HL-60 (cell line): ENCODE data around the gene C14orf93.

Experiments
- DNase-seq, 2 experiments: peaks; one replicate each; pipeline ENCODE4 v3.0.0-alpha.2; 2010 to 2020; ENCODE audit warnings: low read depth in 1 of 2, low spot score in 1 of 2
- H3K27ac ChIP-seq: fragments of 250-450 bp; sonication (Bioruptor Pico); replicated peaks from 2 replicates; pipeline ENCODE4 v1.5.1; 2020; ENCODE audit warnings: mild to moderate bottlenecking, moderate library complexity
- H3K27me3 ChIP-seq: fragments of 250-450 bp; sonication (Bioruptor Pico); 2 replicates; pipeline ENCODE4 v1.5.1; 2021; ENCODE audit warnings: mild to moderate bottlenecking, moderate library complexity; ENCODE audit not compliant: insufficient read depth, poor library complexity, severe bottlenecking
- H3K4me3 ChIP-seq: replicated peaks from 2 replicates; pipeline ENCODE4 v1.5.1; 2011; ENCODE audit warnings: mild to moderate bottlenecking, control low read depth, low read length; ENCODE audit not compliant: insufficient read depth
- GABPA ChIP-seq: IDR thresholded peaks from 2 replicates; pipeline ENCODE4 v1.6.1; 2012; ENCODE audit warnings: low read depth
- POLR2AphosphoS5 ChIP-seq: IDR thresholded peaks from 2 replicates; pipeline ENCODE4 v1.6.1; 2012; ENCODE audit warnings: low read depth
- SPI1 ChIP-seq: IDR thresholded peaks from 2 replicates; pipeline ENCODE4 v1.6.1; 2012; ENCODE audit warnings: low read depth, mild to moderate bottlenecking, borderline replicate concordance
- TF ChIP-seq, protein P1 (sequence below): IDR thresholded peaks from one replicate; pipeline ENCODE4 v1.5.1; 2011; ENCODE audit warnings: low read length, control low read depth, inconsistent platforms; ENCODE audit not compliant: insufficient read depth
- TF ChIP-seq, protein P2 (sequence below): IDR thresholded peaks from 2 replicates; pipeline ENCODE4 v1.6.1; 2012; ENCODE audit warnings: low read depth; ENCODE audit not compliant: insufficient replicate concordance

C14orf93 gene

DNA sequence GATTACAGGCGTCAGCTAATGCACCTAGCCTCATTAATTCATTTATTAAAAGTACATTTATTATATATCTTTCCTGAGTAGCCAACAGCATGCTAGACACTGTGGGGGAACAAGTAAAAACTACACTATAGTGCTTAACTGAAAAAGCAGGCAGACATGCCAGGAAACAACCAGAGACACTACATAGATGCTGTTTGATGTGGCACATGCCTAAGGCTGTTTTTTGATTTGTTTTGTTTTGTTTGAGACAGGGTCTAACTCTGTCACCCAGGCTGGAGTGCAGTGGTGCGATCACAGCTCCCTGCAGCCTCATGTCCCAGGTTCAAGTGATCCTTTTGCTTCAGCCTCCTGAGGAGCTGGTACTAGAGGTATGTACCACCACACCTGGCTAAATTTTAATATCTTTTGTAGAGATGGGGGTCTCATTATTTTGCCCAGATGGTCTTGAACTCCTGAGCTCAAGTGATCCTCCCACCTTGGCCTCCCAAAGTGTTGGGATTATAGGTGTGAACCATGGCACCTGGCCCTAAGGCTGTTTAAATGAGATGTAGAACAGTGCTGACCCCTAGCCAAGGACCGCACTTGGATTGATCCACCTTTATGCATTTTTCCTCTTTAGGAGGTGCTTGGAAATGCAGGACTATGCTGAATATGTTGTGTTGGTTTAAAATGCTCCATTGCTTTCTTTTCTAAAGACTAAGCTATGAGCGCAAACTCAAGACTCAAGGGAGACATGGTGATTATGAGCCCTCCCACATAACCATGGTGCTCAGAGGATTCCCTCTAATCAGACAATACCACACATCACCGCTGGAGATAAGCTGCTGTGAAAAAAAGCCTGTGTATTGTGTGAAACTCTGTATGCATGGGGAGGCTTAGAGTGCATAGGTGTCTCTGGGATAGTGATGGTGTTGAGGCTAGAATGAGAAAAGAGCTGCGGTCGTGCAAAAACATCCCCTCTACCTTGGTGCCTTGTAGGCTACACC is 10.5 kb upstream of the C14orf93 start:
- no peak for TF ChIP-seq POLR2AphosphoS5
- no peak for TF ChIP-seq GABPA
- TF ChIP-seq, protein P1, sequence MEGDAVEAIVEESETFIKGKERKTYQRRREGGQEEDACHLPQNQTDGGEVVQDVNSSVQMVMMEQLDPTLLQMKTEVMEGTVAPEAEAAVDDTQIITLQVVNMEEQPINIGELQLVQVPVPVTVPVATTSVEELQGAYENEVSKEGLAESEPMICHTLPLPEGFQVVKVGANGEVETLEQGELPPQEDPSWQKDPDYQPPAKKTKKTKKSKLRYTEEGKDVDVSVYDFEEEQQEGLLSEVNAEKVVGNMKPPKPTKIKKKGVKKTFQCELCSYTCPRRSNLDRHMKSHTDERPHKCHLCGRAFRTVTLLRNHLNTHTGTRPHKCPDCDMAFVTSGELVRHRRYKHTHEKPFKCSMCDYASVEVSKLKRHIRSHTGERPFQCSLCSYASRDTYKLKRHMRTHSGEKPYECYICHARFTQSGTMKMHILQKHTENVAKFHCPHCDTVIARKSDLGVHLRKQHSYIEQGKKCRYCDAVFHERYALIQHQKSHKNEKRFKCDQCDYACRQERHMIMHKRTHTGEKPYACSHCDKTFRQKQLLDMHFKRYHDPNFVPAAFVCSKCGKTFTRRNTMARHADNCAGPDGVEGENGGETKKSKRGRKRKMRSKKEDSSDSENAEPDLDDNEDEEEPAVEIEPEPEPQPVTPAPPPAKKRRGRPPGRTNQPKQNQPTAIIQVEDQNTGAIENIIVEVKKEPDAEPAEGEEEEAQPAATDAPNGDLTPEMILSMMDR, result no peak
- TF ChIP-seq SPI1, result no peak
- TF ChIP-seq, protein P2, sequence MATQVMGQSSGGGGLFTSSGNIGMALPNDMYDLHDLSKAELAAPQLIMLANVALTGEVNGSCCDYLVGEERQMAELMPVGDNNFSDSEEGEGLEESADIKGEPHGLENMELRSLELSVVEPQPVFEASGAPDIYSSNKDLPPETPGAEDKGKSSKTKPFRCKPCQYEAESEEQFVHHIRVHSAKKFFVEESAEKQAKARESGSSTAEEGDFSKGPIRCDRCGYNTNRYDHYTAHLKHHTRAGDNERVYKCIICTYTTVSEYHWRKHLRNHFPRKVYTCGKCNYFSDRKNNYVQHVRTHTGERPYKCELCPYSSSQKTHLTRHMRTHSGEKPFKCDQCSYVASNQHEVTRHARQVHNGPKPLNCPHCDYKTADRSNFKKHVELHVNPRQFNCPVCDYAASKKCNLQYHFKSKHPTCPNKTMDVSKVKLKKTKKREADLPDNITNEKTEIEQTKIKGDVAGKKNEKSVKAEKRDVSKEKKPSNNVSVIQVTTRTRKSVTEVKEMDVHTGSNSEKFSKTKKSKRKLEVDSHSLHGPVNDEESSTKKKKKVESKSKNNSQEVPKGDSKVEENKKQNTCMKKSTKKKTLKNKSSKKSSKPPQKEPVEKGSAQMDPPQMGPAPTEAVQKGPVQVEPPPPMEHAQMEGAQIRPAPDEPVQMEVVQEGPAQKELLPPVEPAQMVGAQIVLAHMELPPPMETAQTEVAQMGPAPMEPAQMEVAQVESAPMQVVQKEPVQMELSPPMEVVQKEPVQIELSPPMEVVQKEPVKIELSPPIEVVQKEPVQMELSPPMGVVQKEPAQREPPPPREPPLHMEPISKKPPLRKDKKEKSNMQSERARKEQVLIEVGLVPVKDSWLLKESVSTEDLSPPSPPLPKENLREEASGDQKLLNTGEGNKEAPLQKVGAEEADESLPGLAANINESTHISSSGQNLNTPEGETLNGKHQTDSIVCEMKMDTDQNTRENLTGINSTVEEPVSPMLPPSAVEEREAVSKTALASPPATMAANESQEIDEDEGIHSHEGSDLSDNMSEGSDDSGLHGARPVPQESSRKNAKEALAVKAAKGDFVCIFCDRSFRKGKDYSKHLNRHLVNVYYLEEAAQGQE, result no peak
- H3K4me3 ChIP-seq, result no peak overlapping the region
- H3K27ac ChIP-seq, result no peak overlapping the region
- H3K27me3 ChIP-seq, result no peaks in the 10 kb centered on the region
- no peak for DNase-seq

DNA sequence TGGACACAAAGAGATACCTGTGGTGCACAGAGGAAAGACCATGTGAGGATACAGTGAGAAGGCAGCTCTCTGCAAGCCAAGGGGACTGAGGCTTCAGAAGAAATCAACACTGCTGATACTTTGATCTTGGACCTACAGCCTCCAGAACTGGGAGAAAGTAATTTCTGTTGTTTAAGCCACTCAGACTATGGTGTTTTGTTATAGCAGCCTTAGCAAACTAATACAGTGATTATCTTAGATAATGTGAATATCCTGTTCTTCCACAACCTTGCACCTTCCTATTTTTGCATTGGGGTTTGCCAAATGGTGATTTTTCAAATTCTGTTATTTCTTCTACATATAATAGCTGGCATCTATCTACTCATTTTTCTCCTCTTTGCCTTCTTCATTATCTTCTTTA is 8.2 kb upstream of the C14orf93 start:
- no peak for DNase-seq
- TF ChIP-seq POLR2AphosphoS5, result no peak
- TF ChIP-seq GABPA, result no peak
- TF ChIP-seq, protein P1, result no peak
- TF ChIP-seq, protein P2, result no peak
- TF ChIP-seq SPI1, result no peak
- Histone ChIP-seq H3K27ac (no peak overlapping the region), H3K27me3 (no peaks in the 10 kb centered on the region), H3K4me3 (no peak overlapping the region)

DNA sequence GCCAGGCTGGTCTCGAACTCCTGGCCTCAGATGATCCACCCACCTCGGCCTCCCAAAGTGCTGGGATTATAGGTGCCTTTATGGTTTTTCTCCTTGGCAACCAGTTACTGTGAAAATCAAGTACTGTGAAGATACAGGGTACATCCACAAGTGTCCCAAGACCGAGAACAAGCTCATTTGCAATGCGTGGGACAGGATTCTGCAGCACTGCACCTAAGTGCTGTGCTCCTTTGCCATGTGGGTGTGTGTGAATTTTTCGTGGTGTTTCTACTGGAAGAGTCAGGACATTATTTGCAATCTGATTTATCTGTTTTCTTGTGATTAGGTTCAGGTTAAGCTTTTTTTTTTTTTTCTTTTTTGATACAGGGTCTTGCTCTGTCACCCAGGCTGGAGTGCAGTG is 7.1 kb upstream of the C14orf93 start:
- H3K27me3 ChIP-seq, result no peaks in the 10 kb centered on the region
- TF ChIP-seq POLR2AphosphoS5, result no peak
- no peak for TF ChIP-seq GABPA
- TF ChIP-seq, protein P2, result no peak
- TF ChIP-seq, protein P1, result no peak
- TF ChIP-seq SPI1, result no peak
- no peak overlapping the region for H3K4me3 ChIP-seq
- H3K27ac ChIP-seq, result no peak overlapping the region
- DNase-seq, result no peak
